NT2/D1 (cell line): ENCODE data around the gene SCARF2.

Experiments
- SUZ12 ChIP-seq: IDR thresholded peaks from 2 replicates; pipeline ENCODE4 v1.6.1; 2011; ENCODE audit not compliant: insufficient read length, insufficient read depth; ENCODE audit errors: extremely low read depth
- ZNF274 ChIP-seq: IDR thresholded peaks from 2 replicates; pipeline ENCODE4 v1.6.1; 2011; ENCODE audit warnings: mild to moderate bottlenecking, low read depth, low read length

- TF ChIP-seq SUZ12 (no peak), ZNF274 (no peak)
Measured at GRCh38 chr22:20390394-20390907, 47.2 kb downstream of the SCARF2 start.
